Ishikawa (cell line): ENCODE measurements around the gene F12.

Experiments used
- CEBPB ChIP-seq: IDR thresholded peaks from 2 replicates; pipeline ENCODE4 v1.6.1; 2012
- CREB1 ChIP-seq: IDR thresholded peaks from 2 replicates; pipeline ENCODE4 v1.6.1; 2012; ENCODE audit warnings: low read depth
- EGR1 ChIP-seq: IDR thresholded peaks from 2 replicates; pipeline ENCODE4 v1.6.1; 2012
- EP300 ChIP-seq: IDR thresholded peaks from 2 replicates; pipeline ENCODE4 v1.6.1; 2012; ENCODE audit warnings: borderline replicate concordance
- FOXM1 ChIP-seq: IDR thresholded peaks from 2 replicates; pipeline ENCODE4 v1.6.1; 2012; ENCODE audit warnings: low read depth, borderline replicate concordance
- MAX ChIP-seq: IDR thresholded peaks from 2 replicates; pipeline ENCODE4 v1.6.1; 2012
- NFIC ChIP-seq: IDR thresholded peaks from 2 replicates; pipeline ENCODE4 v1.6.1; 2012
- RAD21 ChIP-seq: IDR thresholded peaks from 2 replicates; pipeline ENCODE4 v1.6.1; 2012; ENCODE audit warnings: low read depth
- REST ChIP-seq: IDR thresholded peaks from 2 replicates; pipeline ENCODE4 v1.6.1; 2012; ENCODE audit warnings: low read depth, mild to moderate bottlenecking
- TAF1 ChIP-seq: IDR thresholded peaks from 2 replicates; pipeline ENCODE4 v1.6.1; 2012; ENCODE audit warnings: low read depth, mild to moderate bottlenecking
- TCF12 ChIP-seq: IDR thresholded peaks from 2 replicates; pipeline ENCODE4 v1.6.1; 2012; ENCODE audit warnings: low read depth
- TEAD4 ChIP-seq: IDR thresholded peaks from 2 replicates; pipeline ENCODE4 v1.6.1; 2012
- USF1 ChIP-seq: IDR thresholded peaks from 2 replicates; pipeline ENCODE4 v1.6.1; 2012
- YY1 ChIP-seq: IDR thresholded peaks from 2 replicates; pipeline ENCODE4 v1.6.1; 2012; ENCODE audit warnings: low read depth
- ZBTB7A ChIP-seq: IDR thresholded peaks from 2 replicates; pipeline ENCODE4 v1.6.1; 2012; ENCODE audit warnings: low read depth

Gene F12

GRCh38 chr5:177431317-177432142, 22.2 kb upstream of the F12 start:
- no peak for TF ChIP-seq REST
- no peak for TF ChIP-seq MAX
- TF ChIP-seq TAF1 = no peak
- no peak for TF ChIP-seq ZBTB7A
- no peak for TF ChIP-seq EP300
- TF ChIP-seq TEAD4 = no peak
- no peak for TF ChIP-seq EGR1
- no peak for TF ChIP-seq USF1
- TF ChIP-seq NFIC = no peak
- TF ChIP-seq FOXM1 = no peak
- TF ChIP-seq TCF12 = no peak
- TF ChIP-seq CREB1 = no peak
- TF ChIP-seq YY1 = no peak
- TF ChIP-seq CEBPB = no peak
- no peak for TF ChIP-seq RAD21

- TF ChIP-seq TAF1 = no peak
- no peak for TF ChIP-seq EP300
- TF ChIP-seq RAD21 = no peak
- no peak for TF ChIP-seq REST
Measured at GRCh38 chr5:177430972-177431316, 21.6 kb upstream of the F12 start.

GRCh38 chr5:177430140-177430951, 21.0 kb upstream of the F12 start:
- TF ChIP-seq TAF1 (no peak), TCF12 (no peak), TEAD4 (no peak), EP300 (no peak), USF1 (no peak), FOXM1 (no peak), YY1 (no peak), RAD21 (no peak)

- TF ChIP-seq REST = no peak
- TF ChIP-seq USF1 = no peak
- no peak for TF ChIP-seq FOXM1
- no peak for TF ChIP-seq TAF1
- no peak for TF ChIP-seq EP300
- no peak for TF ChIP-seq CEBPB
- TF ChIP-seq RAD21 = no peak
- no peak for TF ChIP-seq YY1
- no peak for TF ChIP-seq NFIC
- no peak for TF ChIP-seq TCF12
Measured at GRCh38 chr5:177429248-177430040, 20.1 kb upstream of the F12 start.
